ENCODE measurements around the gene HOXB2.
"Not testable (repeated sequence)": the region's sequence is repeated elsewhere in the genome, so short reads cannot be mapped to it uniquely, and the experiment has no call there.

HOXB2 gene

DNA sequence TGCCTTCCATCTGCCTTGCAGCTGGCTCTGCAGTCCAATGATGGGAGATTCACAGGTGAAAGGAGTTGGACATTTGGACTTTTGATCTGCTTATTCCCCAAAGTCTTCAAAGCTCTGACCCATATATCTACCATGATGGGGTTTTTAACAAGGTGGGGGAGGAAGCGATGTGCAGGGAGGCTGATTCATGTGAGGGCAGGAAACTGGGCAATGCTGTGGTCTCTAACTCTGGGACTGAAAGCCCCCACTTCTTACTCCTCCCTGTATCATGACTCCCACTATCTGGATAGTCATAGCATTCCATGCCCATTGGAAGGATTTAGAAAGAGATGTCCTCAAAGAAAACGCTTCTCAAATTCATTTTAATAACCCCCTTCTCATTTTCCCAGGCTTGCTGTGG, 30.4 kb downstream of the HOXB2 start:
- DNase-seq (ENCODE audit: low spot score), result no peak

DNA sequence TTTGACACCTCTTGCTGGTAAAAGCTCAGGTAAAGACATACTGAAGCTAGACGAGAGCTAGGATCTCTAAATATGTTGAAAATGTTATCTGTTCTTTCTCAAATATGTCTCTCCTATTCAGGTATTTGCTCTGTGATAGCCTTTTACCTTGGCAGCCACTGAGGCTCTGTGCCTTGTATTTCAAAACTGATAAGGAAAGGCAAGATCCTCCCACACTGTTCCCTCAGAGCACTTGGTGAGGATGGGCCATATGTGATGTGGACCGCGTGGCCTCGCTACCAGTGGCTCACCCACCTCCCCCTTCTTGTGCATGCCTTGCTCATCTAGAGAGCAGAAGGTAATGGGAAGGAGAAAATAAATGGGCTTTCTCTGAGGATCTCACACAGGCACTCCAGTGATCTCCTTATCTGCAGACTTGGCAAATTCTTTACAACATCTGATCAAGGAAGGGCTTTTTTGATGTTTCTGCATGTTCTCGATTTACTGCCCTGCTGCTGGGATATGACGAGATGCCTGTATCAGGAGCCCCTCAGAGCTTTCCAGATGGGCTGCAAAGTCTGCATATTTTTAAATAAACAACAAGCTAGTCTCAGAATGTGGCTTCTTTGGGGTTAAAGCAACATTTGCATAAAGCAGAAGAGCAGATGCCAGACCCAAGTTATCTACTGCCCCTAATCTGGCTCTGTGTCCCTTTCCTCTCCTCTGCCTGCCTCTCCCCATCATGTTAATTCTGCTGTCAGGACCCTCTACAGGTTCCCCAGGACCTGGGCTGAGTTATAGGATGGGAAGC, 31.0 kb downstream of the HOXB2 start:
- no peak for DNase-seq (ENCODE audit: low spot score)

DNA sequence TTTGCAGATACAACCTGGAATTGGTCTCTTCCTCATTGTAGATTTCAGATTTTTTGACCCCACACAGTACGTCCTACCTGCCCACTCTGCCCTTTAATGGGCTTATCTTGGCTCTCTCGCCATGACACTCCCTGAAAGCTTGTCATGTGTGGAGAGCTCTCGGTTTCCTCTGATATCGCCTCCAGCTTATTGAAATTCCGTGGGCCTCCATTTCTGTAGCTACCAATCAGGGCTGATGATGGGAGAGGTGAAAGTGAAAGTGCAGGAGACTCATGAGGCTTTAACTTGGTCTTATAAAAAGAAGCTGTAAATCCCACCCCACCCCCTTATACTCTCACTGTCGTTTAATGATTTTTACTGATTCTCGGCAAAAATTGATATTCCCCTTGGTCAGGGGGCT, 31.8 kb downstream of the HOXB2 start:
- DNase-seq (ENCODE audit: low spot score), result no peak

DNA sequence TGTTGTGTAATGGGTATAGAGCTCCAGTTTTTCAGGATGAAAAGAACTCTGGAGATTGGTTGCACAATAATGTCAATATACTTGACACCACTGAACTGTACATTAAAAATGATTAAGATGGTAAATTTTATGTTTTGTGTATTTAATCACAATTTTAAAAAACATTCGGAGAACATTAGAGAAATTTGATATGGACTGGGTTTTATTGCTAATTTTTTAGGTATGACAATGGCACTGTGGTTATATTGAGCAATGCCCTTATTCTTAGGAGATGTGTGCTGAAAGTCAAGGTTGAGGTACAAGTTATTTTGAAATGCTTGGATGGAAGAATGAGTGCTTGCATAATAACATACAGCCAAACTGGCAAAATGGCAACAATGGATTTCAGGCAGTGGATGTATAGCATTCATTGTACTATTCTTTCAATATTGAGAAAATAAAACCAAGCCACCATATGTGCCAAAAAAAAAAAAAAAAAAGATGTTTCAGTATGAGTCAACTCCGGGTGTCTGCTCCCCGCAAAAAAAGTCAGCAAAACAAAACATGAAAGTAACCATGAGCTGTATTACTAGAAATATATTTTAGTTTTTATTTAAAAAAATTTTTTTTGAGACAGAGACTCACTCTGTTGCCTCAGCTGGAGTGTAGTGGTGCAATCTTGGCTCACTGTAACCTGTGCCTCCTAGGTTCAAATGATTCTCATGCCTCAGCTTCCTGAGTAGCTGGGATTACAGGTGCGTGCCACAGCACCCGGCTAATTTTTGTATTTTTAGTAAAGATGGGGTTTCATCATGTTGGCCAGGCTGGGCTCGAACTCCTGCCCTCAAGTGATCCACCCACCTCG, 33.9 kb downstream of the HOXB2 start:
- DNase-seq (ENCODE audit: low spot score), result no peak

- DNase-seq (ENCODE audit: low spot score), result no peak
Measured at GRCh38 chr17:48510381-48510760, 34.5 kb downstream of the HOXB2 start.

- not testable (repeated sequence) for DNase-seq (ENCODE audit: low spot score)
Measured at GRCh38 chr17:48509708-48510107, 35.2 kb downstream of the HOXB2 start.

DNA sequence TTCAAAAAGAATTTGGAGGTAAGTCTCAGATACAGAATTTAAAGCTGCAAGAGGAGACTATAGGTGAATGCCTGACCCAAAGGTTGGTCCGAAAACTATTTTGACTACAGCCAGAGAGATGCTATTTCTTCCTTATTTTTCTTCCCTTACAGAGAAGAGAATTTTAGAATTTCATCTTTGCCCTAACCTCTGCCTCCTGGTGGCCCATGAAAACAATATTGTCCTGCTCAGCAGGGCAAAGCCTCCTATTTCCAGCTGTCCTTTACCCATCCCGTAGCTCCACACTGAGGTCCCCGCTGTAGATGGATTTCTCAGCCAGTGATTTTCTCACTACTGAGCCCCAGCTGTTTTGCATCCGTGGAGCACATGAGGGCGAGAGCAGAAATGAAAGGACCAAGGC, 38.7 kb downstream of the HOXB2 start:
- no peak for DNase-seq (ENCODE audit: low spot score)

DNA sequence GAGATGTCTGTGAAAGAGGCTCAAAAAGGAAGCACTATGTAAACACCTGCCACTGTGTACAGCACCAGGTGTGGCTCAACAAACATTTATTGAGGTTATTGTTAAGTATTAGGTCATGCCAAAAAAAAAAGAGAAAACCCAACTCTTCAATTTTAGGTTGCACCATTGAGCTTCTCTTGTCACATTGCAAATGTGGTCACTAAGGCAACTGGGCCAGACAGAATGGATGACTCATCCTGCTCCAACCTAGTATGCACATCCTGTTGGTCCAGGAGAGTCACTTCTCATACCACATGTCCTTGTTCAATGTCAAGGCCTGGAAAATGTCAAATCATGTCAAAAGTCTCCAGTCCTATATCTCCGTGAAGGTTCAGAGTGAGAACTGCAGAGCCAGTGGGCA, 39.1 kb downstream of the HOXB2 start:
- no peak for DNase-seq (ENCODE audit: low spot score)

DNA sequence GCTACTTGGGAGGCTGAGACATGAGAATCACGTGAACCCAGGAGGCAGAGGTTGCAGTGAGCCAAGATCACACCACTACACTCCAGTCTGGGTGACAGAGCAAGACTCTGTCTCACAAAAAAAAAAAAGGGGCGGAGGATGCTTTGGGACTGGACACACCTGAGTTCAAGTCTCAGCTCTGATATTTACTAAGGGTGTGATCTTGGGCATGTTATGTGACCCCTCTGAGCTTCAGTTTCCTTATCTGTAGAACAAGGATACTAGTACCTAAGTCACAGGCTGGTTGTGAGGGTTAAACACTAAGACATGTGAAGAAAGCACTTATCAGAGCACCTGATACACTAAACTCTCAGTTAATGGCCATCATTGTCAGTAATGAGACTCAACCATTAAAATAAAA, 40.0 kb downstream of the HOXB2 start:
- no peak for DNase-seq (ENCODE audit: low spot score)

DNA sequence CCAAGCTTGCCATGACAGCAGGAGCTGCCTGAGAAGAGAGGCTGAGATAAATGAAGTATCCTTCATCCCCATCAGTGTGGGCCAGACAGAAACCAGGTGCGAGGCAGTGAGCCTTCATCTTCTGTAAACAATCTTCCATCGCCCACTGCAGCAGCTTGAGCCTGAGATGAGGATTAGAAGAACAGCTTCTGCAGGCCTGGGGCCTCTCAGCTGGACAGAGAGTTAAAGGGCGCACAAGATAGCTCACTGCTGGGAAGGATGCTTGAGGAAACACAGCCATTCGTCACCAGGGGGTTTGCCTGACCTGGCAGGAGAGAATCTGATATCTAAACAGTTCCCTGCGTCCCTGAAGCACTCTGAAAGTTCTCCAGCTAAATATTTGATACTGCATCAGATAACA, 41.2 kb downstream of the HOXB2 start:
- no peak for DNase-seq (ENCODE audit: low spot score)

GRCh38 chr17:48502901-48503300, 42.0 kb downstream of the HOXB2 start:
- DNase-seq (ENCODE audit: low spot score), result no peak

- no peak for DNase-seq (ENCODE audit: low spot score)
Measured at GRCh38 chr17:48502312-48502711, 42.6 kb downstream of the HOXB2 start.

GRCh38 chr17:48500435-48501426, 44.2 kb downstream of the HOXB2 start:
- no peak for DNase-seq (ENCODE audit: low spot score)

DNA sequence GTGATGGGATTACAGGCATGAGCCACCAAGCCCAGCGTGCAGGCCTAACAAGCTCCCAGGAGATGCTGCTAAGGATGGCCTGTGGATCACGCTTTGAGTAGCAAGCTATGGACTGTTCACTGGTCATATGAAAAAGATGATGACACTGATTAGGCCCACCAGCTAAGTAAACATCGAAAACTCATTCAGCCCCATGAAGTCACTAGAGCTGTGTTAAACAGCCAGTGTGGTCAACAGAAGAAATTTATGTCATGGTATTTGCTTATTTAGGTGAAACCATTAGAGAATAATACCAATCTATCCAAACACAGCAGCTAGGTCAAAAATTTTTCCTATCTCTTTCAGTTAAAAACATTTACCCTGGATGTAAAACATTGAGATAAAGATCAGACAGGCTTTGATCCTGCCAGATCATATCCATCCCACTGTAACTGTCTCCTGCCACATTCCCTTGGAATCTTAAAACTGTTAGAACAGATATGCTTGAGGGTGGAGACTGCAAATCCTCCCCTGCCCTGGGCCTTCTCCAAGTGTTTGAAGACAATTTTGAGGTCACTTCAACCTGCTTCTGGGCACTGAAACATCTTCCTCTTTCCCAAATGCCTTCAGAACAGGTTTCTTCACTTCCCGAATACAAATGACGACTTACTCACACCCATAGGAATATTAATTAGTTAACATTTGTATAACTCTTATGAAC, 45.0 kb downstream of the HOXB2 start:
- no peak for DNase-seq (ENCODE audit: low spot score)

GRCh38 chr17:48499248-48499647, 45.7 kb downstream of the HOXB2 start:
- no peak for DNase-seq (ENCODE audit: low spot score)

- DNase-seq (ENCODE audit: low spot score), result no peak
Measured at GRCh38 chr17:48498164-48498850, 46.6 kb downstream of the HOXB2 start.

DNA sequence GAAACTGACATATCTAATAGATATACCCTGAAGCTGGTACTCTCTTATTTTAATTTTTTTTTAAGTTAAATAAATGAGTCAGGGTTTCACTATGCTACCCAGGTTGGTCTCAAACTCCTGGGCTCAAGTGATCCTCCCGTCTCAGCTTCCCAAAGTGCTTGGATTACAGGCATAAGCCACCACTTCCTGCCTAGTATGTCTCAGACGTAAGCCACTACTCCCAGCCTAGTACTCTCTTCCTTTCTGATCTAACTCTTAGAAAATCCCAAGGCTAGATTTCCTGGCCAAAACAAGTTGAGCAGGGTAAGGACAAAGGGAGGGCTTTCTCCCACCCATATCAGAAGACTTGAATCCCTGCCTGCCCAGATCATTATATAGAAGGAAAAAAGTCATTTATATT, 47.8 kb downstream of the HOXB2 start:
- DNase-seq (ENCODE audit: low spot score), result no peak

DNA sequence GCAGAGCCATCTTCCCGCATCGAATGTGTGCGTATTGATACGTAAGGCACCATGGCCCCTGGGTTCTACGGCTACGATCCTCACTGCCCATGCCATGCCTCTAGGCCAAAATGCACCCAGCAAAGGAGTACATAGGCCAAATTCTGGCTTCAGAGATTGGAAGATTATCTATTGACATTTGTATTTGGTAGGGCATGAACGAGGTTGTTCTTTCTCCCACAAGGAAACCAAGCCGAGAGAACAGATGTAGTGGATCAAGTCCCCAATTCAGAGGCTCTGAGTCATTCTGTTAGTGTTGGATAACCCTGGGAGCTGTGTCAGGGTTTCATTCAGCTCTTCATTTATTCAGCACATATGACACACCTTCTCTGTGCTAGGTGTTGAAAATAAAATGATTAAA, 50.6 kb downstream of the HOXB2 start:
- DNase-seq (ENCODE audit: low spot score), result no peak
